NCI-H446 treated with DMSO at 0.1 percent for 48 hours (cell line): ENCODE results near the gene AKR1E2.
A peak's percentile ranks its signal among the peaks of the same experiment; 100 is the strongest.
"Not testable (repeated sequence)": the region's sequence is repeated elsewhere in the genome, so short reads cannot be mapped to it uniquely, and the experiment has no call there.

Experiments used
- DNase-seq: peaks from one replicate; lab custom pipeline; 2025; lab: John Stamatoyannopoulos, UW

The AKR1E2 gene

DNA sequence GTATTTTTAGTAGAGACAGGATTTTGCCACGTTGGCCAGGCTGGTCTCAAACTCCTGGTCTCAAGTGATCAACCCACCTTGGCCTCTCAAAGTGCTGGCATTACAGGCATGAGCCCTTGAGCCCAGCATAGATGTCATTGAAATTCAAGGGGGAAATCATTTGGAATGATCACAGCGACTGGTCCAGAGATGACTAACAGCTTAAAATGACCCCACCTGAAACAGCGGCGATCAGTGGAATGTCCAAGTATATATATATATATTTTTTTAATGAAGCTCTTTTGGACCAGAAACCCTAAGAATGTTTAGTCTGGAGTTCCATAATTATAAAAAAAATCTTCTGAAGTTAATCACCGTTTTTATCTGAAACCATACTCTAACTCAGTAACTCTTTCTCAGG lies 12.5 kb upstream of the AKR1E2 start:
- no peak for DNase-seq

DNA sequence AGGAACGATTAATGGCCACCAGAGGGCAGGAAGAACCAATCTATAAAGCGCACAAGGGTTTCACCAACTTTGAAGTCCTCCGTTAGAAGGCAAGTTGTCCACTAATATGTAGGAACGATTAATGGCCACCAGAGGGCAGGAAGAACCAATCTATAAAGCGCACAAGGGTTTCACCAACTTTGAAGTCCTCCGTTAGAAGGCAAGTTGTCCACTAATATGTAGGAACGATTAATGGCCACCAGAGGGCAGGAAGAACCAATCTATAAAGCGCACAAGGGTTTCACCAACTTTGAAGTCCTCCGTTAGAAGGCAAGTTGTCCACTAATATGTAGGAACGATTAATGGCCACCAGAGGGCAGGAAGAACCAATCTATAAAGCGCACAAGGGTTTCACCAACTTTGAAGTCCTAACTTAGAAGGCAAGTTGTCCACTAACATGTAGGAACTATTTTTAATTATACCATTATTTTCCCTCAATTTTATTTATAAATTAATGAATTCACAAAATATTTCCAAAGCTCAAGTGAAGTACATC lies 10.3 kb upstream of the AKR1E2 start:
- not testable (repeated sequence) for DNase-seq

DNA sequence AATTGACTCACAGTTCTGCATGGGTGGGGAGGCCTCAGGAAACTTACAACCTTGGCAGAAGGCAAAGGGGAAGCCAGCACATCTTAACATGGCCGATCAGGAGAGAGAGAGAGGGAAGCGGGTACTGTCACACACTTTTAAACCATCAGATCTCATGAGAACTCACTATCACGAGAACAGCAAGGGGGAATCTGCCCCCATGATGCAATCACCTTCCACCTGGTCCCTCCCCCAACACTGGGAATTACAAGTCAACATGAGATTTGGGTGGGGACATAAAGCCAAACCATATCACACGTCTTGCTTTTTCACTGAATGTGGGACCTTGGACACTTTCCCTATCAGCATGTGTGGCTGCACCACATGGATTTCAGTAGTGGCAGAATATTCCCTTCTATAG lies 9.0 kb upstream of the AKR1E2 start:
- no peak for DNase-seq

DNA sequence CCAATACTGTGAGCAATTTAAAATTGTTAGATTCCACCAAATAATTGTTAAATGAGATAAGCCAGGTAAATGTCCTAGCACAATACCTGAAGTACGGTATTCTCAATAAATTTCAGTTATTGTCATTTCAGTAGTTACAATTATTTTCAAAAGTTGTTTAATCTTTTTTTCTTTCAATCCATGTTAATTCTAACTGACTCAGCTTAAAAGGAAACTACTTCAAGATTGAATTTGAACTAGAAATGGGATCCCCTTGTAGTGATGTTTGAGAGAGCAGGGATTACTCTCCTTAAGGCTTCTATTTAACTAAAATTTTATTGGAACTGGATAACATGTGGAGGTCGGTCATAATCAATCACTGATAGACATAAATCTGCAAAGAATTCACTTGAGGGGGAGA lies 6.9 kb upstream of the AKR1E2 start:
- DNase-seq = no peak

DNA sequence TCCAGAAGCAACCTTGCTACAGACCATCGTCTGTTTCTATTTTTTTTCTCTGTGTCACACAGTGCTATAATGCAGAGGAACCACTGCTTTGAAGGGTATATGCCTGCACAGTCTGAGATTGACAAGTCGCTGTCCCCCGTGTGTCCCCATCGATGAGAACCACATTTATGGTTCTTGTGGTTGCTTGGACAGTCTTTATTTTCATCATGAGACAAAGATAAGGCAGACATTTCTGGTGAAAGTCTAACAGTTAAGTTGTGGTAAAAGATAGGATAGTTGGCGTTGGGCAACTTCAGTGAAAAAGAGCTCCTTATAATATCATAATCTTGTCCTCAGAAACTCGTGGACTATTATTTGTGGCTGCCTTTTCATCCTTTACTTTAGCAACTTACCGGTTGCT lies 6.3 kb upstream of the AKR1E2 start:
- no peak for DNase-seq

DNA sequence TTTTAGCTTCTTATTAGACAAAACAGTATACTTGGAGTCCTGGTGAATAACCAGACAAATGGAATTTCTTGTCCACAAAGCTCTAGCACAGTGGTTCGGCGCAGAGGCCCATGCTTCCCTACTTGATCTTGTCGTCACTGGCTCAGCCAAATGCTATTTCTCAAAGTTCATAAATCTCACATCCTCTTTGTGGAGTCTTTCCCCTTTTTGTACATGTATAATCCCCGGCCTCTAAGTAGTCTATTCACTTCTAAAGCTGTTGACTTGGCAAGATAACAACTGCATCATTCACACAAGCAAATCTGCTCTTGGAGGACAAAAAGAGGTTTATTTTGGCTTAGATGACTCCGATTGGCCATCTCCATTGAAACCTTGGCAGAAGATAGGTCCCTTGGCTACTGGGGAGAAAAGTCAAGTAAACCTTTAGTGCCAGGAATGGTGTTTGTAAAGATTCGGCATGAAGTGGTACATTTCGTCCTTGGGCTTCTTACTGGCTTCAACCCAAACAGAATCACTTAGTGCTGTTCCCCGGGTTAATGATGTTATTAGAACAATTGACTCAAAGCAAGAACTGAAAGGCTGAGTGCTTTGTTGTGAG lies 5.1 kb upstream of the AKR1E2 start:
- DNase-seq = peak; percentile 11

DNA sequence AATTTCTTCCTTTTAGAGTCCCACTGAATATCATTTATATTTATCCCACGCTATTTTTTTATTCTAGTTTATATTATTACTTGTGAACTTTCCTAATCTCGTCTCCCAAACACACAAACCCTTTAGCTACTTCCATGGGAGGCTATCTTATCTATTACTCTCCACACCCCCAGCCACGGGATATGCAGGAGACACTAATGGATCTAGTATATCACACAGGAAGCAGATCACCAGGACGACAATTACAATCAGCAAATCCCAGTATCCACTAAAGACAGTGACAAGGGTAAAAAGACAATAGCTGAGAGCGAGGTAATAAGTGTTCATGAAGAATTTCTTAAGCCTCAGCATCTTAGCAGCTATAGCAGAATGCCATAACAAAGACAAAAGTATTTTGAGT lies 3.8 kb upstream of the AKR1E2 start:
- no peak for DNase-seq

DNA sequence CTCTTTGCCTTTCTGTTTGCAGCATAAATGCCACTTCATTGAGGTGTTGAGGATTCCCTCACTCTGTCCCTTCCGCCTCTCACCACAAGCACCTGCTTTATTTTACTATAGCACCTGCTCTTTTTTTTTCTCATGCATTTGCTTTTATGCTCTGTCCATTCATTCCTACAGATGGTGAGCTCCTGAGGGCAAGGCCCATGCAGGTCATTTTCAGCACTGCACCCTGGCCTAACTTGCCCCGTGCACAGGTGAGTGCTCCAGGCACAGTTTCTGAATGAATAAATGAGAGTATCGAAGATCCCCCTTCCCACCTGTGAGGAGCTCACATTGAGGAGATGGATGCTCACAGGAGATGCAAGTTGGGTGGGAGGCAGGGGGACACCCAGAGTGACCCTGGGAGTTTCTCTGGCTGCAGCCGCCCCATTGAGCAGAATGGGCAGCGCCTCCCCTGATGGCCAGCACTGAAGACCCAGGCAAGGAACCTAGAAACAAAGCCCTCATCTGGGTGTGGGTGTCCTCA lies 1.2 kb upstream of the AKR1E2 start:
- no peak for DNase-seq

DNA sequence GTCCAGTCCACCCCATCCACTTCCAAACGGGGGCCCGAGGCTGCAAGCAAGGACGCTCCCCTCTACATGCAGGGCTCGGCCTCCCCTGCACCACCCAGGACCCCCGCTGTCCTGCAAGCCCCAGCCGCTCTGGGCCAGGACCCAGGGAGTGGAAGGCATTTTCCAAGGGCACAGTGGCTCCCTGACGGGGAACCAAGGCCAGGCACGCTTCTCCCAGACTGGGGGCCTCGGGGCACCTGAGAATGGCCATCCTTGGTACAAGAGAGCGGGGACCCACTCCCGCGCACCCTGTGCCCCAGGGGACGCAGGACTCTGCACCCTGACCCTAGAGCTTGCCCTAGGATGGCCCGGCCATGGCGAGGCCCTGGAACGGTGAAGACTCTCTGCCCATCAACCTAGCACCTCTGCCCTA lies 545 bp upstream of the AKR1E2 start:
- no peak for DNase-seq

DNA sequence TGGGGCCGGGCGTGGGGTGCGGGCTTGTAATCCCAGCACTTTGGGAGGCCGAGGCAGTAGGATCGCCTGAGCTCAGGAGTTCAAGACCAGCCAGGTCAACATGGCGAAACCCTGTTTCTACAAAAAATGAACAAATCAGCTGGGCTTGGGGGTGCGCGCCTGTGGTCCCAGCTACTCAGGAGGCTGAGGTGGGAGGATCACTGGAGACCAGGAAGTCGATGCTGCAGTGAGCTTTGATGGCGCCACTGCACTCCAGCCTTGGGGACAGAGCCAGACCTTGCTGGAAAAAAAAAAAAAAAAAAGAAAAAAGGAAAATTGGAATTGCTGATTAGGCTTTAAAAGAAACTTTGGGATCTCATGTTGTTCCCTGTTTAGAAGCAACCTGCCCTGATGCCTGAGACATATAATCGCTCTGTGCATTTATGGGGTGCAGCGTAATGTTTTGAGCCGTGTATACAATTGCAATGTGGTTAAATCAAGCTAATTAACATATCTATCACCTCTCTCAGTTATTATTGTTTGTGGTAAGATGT lies 851 bp downstream of the AKR1E2 start:
- no peak for DNase-seq

DNA sequence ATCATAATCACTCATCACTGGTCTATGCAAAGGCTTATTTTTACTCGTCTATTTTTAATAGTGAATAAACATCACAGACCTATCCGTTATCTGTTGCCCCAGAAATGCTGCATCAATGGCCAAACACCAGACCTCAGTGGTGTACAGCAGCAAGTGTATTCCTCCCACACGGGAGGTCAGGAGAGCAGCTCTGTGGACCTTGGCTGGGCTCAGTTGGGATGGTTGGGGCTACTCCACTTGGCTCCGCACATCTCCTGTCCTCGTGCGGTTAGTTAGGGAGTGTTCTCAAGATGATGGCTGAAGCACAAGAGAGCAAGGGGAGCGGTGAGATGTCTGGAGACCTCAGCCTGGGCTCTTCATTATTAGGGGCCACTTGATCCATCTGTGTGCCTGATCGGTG lies 2.0 kb downstream of the AKR1E2 start:
- no peak for DNase-seq

DNA sequence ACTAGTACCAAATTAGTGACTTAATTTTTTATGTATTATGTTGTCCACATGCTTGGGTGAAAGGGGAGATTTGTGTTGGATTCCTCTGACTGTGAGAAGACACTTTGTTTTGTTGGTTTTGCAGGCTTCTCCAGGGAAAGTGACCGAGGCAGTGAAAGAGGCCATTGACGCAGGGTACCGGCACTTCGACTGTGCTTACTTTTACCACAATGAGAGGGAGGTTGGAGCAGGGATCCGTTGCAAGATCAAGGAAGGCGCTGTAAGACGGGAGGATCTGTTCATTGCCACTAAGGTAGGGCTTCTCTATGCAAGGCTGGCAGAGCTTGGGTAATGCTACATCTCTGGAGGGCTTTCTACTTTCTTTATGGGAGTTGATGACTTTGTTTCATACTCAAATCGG lies 4.5 kb downstream of the AKR1E2 start:
- DNase-seq = no peak

DNA sequence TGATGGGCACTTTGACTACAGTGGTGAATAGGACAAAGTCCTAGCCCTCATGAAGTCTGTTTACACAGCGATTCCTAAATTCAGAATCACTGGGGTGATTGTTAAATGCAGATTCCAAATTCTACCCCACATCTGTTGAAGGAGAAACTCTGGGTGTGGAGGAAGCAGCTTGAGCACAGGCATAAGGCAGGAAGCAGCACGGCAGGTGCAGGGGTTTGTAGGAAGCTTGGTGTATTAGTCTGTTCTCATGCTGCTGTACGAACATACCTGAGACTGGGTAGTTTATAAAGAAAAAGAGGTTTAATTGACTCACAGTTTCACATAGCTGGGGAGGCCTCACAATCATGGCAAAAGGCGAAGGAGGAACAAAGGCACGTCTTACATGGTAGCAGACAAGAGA lies 5.1 kb downstream of the AKR1E2 start:
- no peak for DNase-seq

DNA sequence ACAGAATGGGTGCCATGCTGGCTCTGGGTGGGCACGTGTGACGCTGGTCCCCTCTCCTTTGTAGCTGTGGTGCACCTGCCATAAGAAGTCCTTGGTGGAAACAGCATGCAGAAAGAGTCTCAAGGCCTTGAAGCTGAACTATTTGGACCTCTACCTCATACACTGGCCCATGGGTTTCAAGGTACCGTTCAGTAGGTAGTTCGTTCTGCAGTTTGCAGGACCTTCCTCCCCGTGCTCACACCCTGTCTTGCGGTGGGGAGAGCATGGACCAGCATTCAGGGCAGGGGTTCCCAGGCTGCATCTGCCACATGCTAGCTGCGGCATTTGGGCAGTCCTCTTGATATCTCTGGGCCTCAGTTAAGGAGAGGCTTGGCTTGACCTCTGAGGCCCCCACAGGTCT lies 7.3 kb downstream of the AKR1E2 start:
- DNase-seq = no peak

DNA sequence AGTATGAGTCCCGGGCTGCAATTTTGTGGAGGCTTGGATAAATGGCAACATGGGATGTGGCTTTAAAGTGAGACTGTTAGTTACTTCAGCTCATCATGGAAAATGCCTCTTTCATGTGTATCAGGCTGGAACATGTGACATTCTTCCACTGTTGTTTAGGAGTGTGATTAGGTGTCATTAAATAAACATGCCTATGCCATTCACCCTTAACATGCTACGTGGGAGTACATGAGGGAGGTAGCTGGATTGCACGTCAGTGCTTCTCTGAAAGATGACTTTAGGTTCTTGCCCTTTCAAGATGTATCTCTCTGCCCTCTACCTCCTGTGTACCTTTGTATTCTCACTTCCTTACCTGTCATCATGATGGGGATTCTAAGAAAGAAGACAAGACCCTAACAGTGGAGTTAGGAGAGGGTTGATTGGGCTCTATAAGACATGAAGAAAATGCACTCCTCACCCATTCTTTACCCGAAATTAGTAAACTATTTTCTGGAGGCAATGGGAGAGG lies 8.9 kb downstream of the AKR1E2 start:
- DNase-seq = no peak

DNA sequence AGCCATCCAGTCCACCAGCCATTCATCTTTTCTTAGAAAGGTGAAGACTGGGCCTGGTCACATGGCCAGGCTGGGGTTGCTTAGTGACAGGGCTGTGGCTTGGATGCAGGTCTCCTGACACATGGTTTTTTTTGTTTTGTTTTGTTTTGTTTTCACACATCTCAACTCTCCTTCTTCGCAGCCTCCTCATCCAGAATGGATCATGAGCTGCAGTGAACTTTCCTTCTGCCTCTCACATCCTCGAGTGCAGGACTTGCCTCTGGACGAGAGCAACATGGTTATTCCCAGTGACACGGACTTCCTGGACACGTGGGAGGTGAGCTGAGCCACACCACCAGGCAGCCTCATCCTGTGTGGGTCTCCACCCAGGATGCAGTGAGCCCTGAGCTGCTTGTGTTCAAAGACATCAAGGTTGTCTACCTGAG lies 9.5 kb downstream of the AKR1E2 start:
- DNase-seq = no peak

DNA sequence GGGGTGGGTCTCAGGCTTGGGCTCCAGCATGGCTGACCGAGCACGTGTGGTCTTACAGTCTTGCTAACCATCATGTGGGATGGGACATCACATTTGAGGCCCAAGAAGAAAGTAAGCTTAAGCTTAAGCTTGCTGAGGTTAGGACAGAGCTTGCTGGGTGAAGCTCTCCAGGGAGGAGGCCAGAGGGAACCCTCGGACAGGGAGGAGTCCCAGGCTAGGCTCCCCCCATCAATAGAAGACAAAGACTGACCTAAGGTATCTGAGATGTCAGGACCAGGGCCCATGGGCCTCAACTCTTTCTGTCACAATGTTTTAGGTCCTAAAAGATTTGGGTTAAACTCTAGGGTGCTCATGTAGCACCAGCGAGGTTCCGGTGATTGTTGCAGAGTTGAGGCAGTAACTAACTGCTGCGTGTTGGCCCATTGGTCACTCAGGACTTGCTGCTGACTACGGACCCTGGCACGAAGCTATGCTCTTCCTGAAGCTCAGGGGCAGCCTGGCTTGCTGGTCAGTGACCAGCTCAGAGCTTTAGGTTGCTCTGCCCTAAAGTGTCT lies 10.5 kb downstream of the AKR1E2 start:
- DNase-seq = no peak

DNA sequence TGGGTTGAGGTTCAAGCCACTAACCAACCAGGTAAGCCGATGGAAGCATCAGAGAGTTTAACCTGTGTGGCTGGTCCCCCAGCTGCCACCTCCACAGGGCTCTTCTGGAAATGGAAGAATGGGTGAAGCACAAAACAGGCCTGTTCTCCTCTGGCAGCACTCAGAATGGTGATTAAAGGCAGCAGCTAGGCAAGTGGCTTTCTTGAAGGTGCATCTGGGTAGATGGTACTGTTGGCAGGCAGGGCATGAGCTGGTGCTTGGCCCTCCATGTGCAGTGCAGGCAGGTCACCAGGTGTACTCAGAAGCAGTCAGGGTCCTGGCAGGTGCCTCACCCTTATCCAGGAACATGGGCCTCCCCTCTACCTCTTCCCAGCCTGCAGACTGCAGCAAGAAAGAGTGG lies 11.5 kb downstream of the AKR1E2 start:
- DNase-seq = no peak

DNA sequence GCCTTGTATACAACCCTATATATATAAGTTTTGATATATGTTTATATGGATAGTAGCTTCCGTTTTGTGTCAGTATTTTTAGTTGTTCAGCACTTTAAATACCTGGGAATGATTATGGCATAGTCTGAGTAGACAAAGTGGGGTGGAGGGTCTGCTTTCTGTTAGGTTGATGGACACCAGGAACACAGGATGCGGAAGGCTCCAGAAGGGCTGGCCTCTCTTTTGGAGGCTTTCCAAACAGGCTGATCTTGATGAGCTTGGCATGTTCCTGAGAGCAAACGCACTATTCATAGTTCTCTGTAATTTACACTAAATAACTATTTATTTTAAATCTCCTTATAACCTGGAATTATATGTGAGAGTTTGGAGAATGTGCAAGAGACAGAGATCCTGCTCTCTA lies 12.7 kb downstream of the AKR1E2 start:
- no peak for DNase-seq

DNA sequence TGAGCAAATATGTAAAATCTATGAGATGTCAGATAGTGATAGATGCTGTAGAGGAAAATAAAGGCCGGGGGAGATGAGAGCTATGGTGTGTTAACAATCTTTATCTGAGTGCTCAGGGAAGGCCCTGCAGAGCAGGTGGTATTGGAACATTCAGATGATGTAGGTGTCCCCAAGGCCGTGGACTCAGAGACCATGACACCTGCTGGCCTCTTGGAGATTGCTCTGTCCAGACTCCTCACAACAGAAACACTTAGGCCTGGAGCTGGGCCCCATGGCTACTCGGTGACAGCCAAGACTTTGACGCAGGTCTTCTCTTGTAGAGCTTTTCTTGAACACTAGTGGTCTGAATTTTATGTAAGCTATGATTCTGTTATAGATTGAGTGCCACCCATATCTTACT lies 13.3 kb downstream of the AKR1E2 start:
- DNase-seq = no peak

DNA sequence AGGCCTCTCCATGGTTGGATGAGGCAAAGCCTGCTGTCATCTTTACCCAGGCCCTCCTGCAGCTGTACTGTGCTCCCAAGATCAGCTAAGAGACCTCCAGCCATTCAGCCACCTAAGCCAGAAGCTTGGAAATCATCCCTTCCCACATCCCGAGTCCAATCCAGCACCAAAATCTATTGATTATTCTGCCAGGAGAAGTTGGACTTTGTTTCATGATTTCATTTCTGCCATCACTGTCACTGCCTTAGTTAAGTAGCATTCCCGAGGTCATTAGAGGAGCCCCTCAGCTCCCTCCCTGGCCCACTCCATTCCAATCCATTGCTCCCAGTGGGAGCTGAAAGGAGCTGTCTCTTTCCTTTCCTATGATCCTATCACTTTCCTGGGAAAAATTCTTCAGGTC lies 14.1 kb downstream of the AKR1E2 start:
- no peak for DNase-seq

DNA sequence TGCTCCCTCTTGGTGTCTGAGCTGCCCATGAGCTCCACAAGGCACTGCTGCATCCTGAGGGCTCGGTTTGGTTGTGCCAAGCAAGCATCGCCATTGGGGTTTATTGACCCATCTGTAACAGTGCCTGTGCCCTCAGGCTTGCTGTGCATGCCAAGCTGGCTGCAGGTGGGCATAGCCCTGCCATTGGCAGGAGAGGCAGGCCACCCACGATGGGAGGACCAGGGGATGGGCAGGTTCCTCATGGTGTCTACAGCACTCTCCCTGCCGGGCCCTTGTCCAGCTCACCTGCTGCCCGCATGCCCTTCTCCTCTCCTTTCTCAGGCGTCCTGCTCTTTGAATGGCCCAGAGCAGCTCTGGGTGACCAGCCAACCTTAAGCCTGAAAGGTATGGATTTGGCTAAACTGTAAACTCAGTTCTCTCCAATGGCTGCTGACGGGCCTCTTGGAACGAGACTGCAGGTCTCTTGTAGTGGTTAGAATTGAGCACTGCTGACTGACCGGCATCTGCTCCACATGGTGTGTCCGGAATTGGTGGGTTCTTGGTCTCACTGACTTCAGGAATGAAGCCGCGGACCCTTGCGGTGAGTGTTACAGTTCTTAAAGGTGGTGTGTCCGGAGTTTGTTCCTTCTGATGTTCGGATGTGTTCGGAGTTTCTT lies 17.6 kb downstream of the AKR1E2 start:
- no peak for DNase-seq

DNA sequence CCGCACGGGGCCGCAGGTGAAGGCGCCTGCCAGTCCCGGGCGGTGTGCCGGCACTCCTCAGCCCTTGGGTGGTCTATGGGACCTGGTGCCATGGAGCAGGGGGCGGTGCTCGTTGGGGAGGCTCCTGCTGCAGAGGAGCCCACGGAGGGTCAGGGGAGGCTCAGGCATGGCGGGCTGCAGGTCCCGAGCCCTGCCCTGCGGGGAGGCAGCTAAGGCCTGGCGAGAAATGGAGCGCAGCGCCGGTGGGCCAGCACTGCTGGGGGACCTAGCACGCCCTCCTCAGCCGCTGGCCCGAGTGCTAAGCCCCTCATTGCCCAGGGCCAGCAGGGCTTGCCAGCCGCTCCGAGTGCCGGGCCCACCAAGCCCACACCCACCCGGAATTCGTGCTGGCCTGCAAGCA lies 18.9 kb downstream of the AKR1E2 start:
- DNase-seq = no peak
